ENCODE data around the gene ERGIC1.

DNA sequence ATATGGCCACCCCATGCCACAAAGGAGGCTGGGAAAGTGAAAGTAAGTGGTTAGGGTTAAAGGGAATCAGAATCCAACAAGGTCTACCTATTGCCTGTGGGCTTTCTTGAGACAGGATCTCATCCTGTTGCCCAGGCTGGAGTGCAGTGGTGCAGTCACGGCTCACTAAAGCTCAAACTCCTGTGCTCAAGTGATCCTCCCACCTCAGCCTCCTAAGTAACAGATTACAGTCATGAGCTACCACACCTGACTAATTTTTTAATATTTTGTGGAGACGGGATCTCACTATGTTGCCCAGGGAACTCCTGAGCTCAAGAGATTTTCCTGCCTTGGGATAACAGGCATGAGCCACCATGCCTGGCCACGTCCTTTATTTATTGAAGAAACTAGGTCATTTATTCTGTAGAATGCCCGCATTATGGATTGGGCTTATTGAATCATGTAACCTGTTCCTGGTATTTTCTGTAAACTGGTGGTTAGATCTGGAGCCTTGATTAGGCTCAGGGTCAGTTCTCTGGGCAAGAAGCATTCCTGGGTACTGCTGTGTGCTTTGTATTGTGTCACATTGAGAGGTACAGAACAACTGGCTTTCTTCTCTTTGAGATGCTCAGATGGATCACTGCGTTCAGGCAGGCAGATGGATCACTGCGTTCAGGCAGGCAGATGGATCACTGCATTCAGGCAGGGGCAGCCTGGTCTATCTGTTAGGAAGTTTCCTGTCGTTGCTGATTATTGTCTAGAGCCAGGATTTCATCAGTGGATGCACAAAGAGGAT lies 41.6 kb downstream of the ERGIC1 start:
- TF ChIP-seq, protein P1, sequence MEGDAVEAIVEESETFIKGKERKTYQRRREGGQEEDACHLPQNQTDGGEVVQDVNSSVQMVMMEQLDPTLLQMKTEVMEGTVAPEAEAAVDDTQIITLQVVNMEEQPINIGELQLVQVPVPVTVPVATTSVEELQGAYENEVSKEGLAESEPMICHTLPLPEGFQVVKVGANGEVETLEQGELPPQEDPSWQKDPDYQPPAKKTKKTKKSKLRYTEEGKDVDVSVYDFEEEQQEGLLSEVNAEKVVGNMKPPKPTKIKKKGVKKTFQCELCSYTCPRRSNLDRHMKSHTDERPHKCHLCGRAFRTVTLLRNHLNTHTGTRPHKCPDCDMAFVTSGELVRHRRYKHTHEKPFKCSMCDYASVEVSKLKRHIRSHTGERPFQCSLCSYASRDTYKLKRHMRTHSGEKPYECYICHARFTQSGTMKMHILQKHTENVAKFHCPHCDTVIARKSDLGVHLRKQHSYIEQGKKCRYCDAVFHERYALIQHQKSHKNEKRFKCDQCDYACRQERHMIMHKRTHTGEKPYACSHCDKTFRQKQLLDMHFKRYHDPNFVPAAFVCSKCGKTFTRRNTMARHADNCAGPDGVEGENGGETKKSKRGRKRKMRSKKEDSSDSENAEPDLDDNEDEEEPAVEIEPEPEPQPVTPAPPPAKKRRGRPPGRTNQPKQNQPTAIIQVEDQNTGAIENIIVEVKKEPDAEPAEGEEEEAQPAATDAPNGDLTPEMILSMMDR (IDR thresholded peaks at IDR 0.05), result no peak
- no peak for TF ChIP-seq POLR2A (IDR thresholded peaks at IDR 0.05)

Measured in body of pancreas (tissue), 4 donors.